GM21529 (cell line): ENCODE measurements around the gene AMOTL2.

ENCODE experiments used
- ATAC-seq: cut with Tn5 transposase; IDR thresholded peaks from one replicate; pipeline ENCODE4 v1.9.1; 2021; ENCODE audit not compliant: unreplicated experiment

AMOTL2 gene

DNA sequence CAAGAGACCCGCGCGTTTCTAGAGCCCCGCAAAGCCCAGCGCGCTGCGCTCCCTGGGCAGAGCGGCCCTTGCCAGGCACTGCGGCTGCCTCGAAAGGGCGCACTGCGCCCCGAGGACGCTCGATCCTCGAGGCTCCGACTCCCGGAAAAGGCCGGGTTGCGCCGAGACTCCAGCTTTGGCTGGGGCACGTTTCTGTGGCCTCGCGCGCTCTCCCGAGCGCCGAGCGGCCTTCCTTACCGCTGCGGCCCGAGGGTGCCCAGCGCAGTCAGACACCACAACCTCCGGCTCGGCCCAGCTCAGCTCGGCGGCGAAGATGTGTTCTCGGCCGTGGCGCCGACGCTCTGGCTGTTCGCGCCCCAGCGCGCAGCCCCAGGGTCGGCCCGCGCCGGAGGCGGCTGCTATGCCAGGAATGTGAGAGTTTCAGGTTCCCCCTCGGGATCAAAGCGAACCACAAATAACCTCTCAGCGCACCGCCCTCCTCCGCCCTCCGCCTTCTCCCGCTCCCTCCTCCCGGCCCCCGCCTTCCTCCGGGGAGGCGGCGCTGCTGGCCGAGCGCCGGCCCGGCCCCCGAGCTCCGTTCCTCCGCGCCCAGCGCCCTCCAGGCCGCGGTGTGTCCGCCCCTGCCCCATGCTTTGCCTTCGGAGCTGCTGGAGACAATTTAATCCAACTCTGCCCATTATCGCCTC is at the start of gene AMOTL2:
Gene AMOTL2, minus strand, starts transcription at position 343 of the 686 bp plus-strand sequence. CDS start 3,014 bp downstream, outside the sequence.
- ATAC-seq, result peak; percentile 49

DNA sequence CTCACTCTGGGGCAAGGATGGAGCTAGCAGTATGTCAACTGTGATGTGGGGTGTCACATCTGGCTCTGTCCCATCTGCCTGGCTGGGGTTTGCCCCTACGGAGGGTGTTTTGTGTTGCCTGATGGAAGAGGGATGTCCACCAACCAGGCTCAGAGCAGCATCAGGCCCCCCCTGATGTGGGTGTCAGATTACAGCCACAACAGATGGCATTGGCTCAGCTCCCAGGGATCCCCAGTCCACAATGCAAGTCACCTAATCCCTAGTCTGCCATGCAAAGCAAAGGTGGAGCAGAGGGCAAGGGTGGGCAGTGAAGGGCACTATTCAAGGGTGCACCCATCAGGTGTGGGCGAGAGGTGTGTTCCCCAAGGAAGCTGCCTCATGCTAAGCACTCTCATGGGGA is 48.9 kb upstream of the AMOTL2 start:
- ATAC-seq, result no peak

DNA sequence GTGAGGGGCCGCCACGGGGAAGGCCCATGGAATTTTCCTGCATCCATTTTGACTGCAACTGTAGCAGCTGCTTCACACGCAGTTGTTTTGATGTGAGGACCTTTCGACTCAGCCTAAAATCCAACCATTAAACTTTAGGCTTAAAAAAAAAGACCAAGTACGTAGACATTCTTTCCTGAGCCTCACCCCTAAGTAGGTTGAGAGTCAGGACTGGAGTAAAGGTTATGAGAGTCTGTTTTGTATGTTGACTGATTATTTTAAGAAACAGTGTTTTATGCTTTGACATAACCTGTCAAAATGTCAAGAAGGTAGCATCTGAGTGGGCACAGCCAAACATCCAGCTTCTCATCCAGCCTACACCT is 45.7 kb upstream of the AMOTL2 start:
- ATAC-seq, result no peak

- no peak for ATAC-seq
Measured at GRCh38 chr3:134419214-134419959, 45.1 kb upstream of the AMOTL2 start.

DNA sequence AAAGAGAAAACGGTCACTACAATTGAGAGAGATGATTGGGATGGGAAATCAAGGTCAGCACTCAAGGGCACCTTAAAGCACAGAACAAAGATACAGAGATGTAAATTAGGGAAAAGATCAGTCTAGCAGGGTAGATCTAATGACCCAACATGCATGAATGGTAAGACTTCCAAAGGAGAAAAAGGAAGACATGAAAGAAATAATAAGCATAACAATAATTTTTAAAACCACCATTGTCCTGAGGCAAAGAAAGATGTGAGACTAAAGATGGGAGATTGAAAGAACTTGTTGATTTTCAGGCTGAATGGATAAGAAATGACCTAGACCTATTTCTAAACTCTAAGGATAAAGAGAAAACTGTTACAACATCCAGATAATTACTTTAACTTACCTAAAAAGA is 34.8 kb upstream of the AMOTL2 start:
- ATAC-seq, result no peak

DNA sequence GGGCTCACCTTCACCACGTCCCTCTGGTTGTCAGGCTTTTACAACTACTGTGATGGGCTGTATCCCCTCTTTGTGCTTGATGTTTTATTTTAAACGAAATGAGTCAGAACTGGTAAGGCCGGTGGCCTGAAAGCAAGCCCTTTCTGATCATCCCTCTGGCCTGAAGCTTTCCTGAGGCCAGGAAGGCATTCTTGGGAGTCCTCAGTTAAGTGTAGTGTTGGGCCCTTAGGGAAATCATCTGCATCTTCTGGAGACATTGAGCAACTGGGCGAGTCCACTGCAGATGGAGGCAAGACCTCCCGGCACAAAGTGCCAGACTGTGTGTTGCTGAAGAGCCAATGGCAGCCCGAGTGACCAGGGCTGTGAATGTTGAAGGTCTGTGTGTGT is 33.0 kb upstream of the AMOTL2 start:
- ATAC-seq, result no peak

GRCh38 chr3:134406331-134407238 is 32.3 kb upstream of the AMOTL2 start:
- no peak for ATAC-seq

- no peak for ATAC-seq
Measured at GRCh38 chr3:134404366-134404885, 30.2 kb upstream of the AMOTL2 start.

- ATAC-seq, result no peak
Measured at GRCh38 chr3:134397755-134398154, 23.5 kb upstream of the AMOTL2 start.

DNA sequence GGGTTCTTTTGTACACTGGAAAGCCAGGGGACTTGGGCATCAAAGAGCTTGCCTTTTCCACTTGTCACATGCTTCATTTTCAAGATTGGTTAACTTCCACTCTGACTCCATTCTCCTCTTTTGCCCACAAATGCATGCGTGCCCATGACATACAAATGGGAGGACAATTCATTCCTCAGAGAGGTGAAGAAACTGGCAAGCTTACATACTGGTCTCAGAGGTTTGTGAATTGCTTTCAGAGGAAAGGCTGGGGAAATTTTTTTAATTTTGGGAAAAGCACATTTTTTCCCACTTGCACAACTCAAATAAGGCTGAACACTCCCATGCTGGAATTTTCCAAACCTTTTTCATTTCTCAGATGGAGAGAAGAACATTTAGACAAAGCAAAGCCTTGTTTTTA is 20.9 kb upstream of the AMOTL2 start:
- ATAC-seq, result no peak

- ATAC-seq, result no peak
Measured at GRCh38 chr3:134394380-134394779, 20.1 kb upstream of the AMOTL2 start.

- ATAC-seq, result no peak
Measured at GRCh38 chr3:134393074-134393473, 18.8 kb upstream of the AMOTL2 start.

DNA sequence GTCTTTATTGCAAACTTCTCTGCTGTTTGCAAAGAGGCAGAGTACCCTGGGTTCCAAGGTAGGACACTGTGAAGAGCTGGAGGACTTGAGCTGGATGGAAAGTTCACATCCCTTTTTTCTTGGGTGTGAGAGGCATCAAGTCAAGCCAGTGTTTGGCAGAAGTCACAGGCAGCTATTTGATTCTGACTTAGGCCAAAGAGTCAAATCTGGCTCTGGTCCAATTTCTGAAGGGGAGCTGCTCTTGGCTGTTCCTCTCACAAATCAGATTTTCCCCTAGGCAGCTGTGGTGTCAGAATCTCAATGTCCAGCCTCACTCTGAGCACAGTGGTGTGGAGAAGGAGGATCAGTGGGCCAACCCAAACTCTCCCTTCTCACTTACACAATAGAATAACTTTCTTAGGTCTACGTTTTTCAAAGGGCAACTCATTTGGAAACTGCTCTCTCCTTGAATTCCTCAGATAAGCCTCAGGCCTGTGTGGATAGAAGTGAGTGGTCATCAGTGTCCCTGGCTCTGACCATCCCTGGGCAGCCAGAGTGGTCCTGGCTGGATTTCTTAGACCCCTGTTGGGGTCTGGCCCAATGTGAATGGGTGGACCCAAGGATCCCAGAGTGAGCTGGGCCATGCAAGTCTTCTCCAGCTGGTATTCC is 18.2 kb upstream of the AMOTL2 start:
- no peak for ATAC-seq

GRCh38 chr3:134389865-134390264 is 15.6 kb upstream of the AMOTL2 start:
- no peak for ATAC-seq

- ATAC-seq, result peak; percentile 53
Measured at GRCh38 chr3:134388788-134389485, 14.7 kb upstream of the AMOTL2 start.

- no peak for ATAC-seq
Measured at GRCh38 chr3:134388292-134388691, 14.0 kb upstream of the AMOTL2 start.

DNA sequence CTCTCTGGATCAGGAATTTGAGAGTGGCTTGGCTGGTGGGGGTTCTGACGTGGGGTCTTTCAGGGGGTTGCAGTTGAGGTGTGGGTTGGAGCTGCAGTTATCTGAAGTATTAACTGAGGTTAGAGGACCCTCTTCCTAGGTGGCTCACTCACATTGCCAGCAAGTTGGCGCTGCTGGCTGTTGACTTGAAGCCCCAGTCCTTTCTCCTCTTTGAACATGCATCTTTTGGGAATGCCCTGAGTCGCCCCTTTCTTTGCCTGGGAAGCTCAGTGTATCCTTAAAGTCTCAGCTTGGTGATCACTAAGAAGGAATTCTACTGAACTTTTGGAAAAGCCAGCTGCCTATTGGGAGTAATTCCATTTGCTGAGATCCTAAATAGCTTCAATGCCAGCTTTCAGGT is 13.0 kb upstream of the AMOTL2 start:
- ATAC-seq, result no peak

GRCh38 chr3:134384963-134385362 is 10.7 kb upstream of the AMOTL2 start:
- ATAC-seq, result no peak

GRCh38 chr3:134381831-134382442 is 7.7 kb upstream of the AMOTL2 start:
- ATAC-seq, result no peak

DNA sequence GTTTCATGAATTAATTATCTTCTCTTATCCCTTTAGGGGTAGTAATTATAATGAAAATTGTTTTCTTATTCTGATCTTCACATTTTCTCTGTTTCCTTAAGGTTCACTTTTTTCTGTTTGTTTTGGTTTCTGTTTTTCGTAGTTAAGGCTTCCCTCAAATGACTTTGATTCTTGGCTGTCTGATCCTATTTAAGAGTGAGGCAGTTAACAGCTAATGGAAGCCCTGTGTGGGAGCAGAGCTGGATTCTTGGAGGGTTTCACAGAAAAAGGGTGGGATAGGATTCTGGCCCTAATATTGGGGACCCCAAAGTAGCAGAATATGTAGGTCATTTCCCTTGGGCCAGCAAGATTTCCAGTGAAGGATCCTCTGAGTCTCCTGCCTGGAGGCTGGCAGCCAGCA is 6.8 kb upstream of the AMOTL2 start:
- no peak for ATAC-seq
